GM12872 (cell line): ENCODE results near the gene PTPRT.

Source experiments
- CTCF ChIP-seq: IDR thresholded peaks from 3 replicates; pipeline ENCODE4 v1.5.1; 2011; ENCODE audit warnings: low read depth, mild to moderate bottlenecking, low read length, moderate library complexity; ENCODE audit not compliant: insufficient read depth

The PTPRT gene

GRCh38 chr20:42968746-42969145 is 221.0 kb downstream of the PTPRT start:
- TF ChIP-seq CTCF: no peak

- no peak for TF ChIP-seq CTCF
These were observed 225.9 kb downstream of the PTPRT start for GRCh38 chr20:42963796-42964195.

GRCh38 chr20:42961771-42962170 is 227.9 kb downstream of the PTPRT start:
- TF ChIP-seq CTCF: no peak

- TF ChIP-seq CTCF: no peak
These were observed 229.7 kb downstream of the PTPRT start for GRCh38 chr20:42959996-42960395.

GRCh38 chr20:42958367-42959069 is 231.2 kb downstream of the PTPRT start:
- TF ChIP-seq CTCF: no peak

- no peak for TF ChIP-seq CTCF
These were observed 232.0 kb downstream of the PTPRT start for GRCh38 chr20:42957704-42958095.

GRCh38 chr20:42957018-42957703 is 232.5 kb downstream of the PTPRT start:
- no peak for TF ChIP-seq CTCF
